ENCODE data around the gene IL17RB.

Gene IL17RB

GRCh38 chr3:53865732-53866499 lies 19.5 kb downstream of the IL17RB start:
- Histone ChIP-seq H3K36me3 (ENCODE audit: low read length) (peaks cover 18% of the 10 kb centered on the region), H3K9me3 (ENCODE audit: insufficient read depth, low read length) (no peaks in the 10 kb centered on the region), H2AFZ (ENCODE audit: low read depth, low read length, severe bottlenecking) (no peak overlapping the region), H3K27ac (ENCODE audit: low read depth, low read length) (no peak overlapping the region), H4K20me1 (ENCODE audit: low read depth, low read length) (no peaks in the 10 kb centered on the region; the same call in 1 of the 2 replicates), H3K4me2 (ENCODE audit: low read depth, low read length, poor library complexity, severe bottlenecking) (no peak overlapping the region), H3K27me3 (ENCODE audit: low read length) (no peaks in the 10 kb centered on the region), H3F3A (ENCODE audit: insufficient read depth) (peaks cover 15% of the 10 kb centered on the region), H3K79me2 (ENCODE audit: insufficient read depth, low read length) (no peaks in the 10 kb centered on the region), H3K4me3 (ENCODE audit: insufficient read depth, low read length, poor library complexity, severe bottlenecking) (no peak overlapping the region), H3K9ac (ENCODE audit: low read length) (no peak overlapping the region), H3K9me2 (replicated peaks; ENCODE audit: insufficient read depth, low read length) (no peaks in the 10 kb centered on the region)
- TF ChIP-seq EZH2phosphoT487 (conservative IDR thresholded peaks at IDR 0.05; ENCODE audit: low read length): no peak
- TF ChIP-seq, protein P1, sequence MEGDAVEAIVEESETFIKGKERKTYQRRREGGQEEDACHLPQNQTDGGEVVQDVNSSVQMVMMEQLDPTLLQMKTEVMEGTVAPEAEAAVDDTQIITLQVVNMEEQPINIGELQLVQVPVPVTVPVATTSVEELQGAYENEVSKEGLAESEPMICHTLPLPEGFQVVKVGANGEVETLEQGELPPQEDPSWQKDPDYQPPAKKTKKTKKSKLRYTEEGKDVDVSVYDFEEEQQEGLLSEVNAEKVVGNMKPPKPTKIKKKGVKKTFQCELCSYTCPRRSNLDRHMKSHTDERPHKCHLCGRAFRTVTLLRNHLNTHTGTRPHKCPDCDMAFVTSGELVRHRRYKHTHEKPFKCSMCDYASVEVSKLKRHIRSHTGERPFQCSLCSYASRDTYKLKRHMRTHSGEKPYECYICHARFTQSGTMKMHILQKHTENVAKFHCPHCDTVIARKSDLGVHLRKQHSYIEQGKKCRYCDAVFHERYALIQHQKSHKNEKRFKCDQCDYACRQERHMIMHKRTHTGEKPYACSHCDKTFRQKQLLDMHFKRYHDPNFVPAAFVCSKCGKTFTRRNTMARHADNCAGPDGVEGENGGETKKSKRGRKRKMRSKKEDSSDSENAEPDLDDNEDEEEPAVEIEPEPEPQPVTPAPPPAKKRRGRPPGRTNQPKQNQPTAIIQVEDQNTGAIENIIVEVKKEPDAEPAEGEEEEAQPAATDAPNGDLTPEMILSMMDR (IDR thresholded peaks at IDR 0.05; ENCODE audit: insufficient read depth, low read length, poor library complexity, severe bottlenecking): no peak

DNA sequence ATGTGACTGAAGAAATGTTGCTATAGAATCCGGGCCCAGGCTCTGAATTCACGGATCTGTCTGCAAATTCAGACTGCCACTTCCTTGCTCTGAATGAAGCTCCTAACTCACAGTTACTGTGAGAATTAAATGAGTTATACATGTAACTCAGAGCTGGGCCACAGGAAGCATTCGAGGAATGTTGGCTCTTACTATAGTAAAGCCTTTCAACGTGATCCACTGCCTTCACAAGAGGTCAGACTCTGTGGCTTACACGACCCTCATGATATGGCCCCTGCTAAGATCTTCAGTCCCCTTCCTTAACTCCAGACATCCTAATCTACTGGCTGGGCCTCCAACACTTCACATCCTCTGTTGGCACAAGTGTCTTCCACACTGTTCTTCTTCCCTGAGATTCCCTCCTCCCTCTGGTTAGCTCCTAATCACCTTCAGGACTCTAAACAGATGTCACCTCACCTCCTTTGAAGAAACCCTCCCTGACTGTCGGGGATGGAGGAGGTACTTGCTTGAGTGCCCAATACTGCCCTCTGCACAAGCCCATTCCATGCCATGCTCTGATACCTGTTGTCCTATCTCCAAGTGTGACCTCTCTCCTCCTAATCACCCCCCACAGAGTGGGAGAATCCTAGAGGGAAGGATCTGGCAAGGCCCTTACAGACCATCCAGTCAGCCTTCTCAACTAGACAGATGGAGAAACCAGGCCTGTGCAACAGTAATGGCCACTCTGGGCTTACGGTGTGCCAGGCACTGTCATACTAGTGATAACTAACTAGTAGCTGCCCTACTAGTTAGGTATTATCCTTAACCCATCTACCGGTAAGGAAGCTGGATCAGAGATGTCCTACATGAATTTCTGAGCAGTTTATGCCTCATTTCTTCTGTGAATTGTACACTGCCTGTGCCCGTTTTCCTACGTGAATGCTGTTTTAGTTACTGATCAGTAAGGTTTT lies 34.3 kb downstream of the IL17RB start:
- H3K27ac ChIP-seq (ENCODE audit: low read depth, low read length): peak overlapping the region; percentile 67
- peaks cover 12% of the 10 kb centered on the region for H3K79me2 ChIP-seq (ENCODE audit: insufficient read depth, low read length)
- no peak for TF ChIP-seq EZH2phosphoT487 (conservative IDR thresholded peaks at IDR 0.05; ENCODE audit: low read length)
- TF ChIP-seq, protein P1 (IDR thresholded peaks at IDR 0.05; ENCODE audit: insufficient read depth, low read length, poor library complexity, severe bottlenecking): no peak
- H3K9me3 ChIP-seq (ENCODE audit: insufficient read depth, low read length): no peaks in the 10 kb centered on the region
- peaks cover 49% of the 10 kb centered on the region; the same call in 1 of the 2 replicates for H3K36me3 ChIP-seq (ENCODE audit: low read length)
- H3K4me2 ChIP-seq (ENCODE audit: low read depth, low read length, poor library complexity, severe bottlenecking): peak overlapping the region; percentile 87
- H2AFZ ChIP-seq (ENCODE audit: low read depth, low read length, severe bottlenecking): peak overlapping the region; percentile 75
- no peaks in the 10 kb centered on the region for H3K9me2 ChIP-seq (replicated peaks; ENCODE audit: insufficient read depth, low read length)
- H3F3A ChIP-seq (ENCODE audit: insufficient read depth): peaks cover 14% of the 10 kb centered on the region
- no peaks in the 10 kb centered on the region for H4K20me1 ChIP-seq (ENCODE audit: low read depth, low read length)
- peak overlapping the region; percentile 86 for H3K9ac ChIP-seq (ENCODE audit: low read length)
- H3K27me3 ChIP-seq (ENCODE audit: low read length): no peaks in the 10 kb centered on the region
- H3K4me3 ChIP-seq (ENCODE audit: insufficient read depth, low read length, poor library complexity, severe bottlenecking): peak overlapping the region; percentile 95

DNA sequence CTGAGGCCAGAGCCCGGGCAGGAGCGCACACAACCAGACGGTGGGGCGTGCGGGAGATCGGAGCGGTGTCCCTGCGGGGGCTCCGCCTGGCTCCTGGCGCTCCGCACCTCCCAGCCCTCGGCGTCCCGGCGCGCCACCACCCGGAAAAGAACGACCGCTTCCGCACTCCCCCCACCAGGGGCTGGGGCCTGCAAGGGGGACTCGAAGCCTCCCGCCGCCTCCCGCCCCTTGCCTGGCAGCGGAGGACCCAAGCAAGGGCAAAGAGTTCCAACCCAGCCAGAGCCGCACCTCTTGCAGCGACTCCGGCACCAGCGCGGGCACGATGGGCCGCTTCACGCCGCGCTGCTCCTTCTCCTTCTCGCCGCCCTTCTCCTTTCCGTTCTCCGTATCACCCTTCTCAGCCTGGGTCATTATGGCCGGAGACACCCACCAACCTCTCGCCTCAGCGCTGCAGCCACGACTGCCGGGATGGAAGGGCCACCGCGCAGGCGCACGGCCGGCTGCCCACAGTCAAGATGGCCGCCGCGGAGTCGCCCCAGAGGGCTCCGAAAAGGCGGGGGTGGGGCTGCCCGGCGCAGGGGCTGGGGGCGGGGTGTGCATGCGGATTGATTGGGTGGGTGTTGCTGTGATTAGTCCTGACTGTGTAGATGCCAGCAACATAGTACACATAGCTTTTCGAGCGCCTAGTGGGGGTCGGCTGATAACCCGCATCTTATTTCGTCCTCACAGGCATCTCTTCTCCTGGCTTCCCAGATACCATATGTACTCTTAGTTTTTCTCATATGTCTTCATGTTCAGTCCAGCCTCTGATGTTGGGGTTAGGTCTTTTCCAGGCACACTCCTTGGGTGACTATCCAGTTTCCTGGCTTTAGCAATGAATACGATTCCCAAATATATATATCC lies 35.6 kb downstream of the IL17RB start, which contains the start of gene ACTR8:
Gene ACTR8 (minus strand): TSS at position 462 of the 903 bp plus-strand sequence. CDS start 51 bp downstream, at position 411.
- no peaks in the 10 kb centered on the region for H4K20me1 ChIP-seq (ENCODE audit: low read depth, low read length)
- H3K9me2 ChIP-seq (replicated peaks; ENCODE audit: insufficient read depth, low read length): no peaks in the 10 kb centered on the region
- H3K9me3 ChIP-seq (ENCODE audit: insufficient read depth, low read length): no peaks in the 10 kb centered on the region
- H3K9ac ChIP-seq (ENCODE audit: low read length): peak within 1 kb of the TSS; percentile 86
- peak within 1 kb of the TSS; percentile 67 for H3K27ac ChIP-seq (ENCODE audit: low read depth, low read length)
- H3F3A ChIP-seq (ENCODE audit: insufficient read depth): peaks cover 14% of the 10 kb centered on the region
- H3K36me3 ChIP-seq (ENCODE audit: low read length): peaks cover 43% of the 10 kb centered on the region; the same call in 1 of the 2 replicates
- TF ChIP-seq EZH2phosphoT487 (conservative IDR thresholded peaks at IDR 0.05; ENCODE audit: low read length): no peak
- TF ChIP-seq, protein P1 (IDR thresholded peaks at IDR 0.05; ENCODE audit: insufficient read depth, low read length, poor library complexity, severe bottlenecking): no peak
- no peaks in the 10 kb centered on the region for H3K27me3 ChIP-seq (ENCODE audit: low read length)
- peak within 1 kb of the TSS; percentile 95 for H3K4me3 ChIP-seq (ENCODE audit: insufficient read depth, low read length, poor library complexity, severe bottlenecking)
- H2AFZ ChIP-seq (ENCODE audit: low read depth, low read length, severe bottlenecking): peak within 1 kb of the TSS; percentile 75
- peak within 1 kb of the TSS; percentile 87 for H3K4me2 ChIP-seq (ENCODE audit: low read depth, low read length, poor library complexity, severe bottlenecking)
- H3K79me2 ChIP-seq (ENCODE audit: insufficient read depth, low read length): peaks cover 12% of the 10 kb centered on the region
